HG02852 (cell line): ENCODE measurements around the gene SCN4A.

Experiments used
- ATAC-seq: cut with Tn5 transposase; IDR thresholded peaks from one replicate; pipeline ENCODE4 v1.9.1; 2021; ENCODE audit warnings: mild to moderate bottlenecking, moderate library complexity; ENCODE audit not compliant: unreplicated experiment

Gene SCN4A

GRCh38 chr17:64002658-64003525, 30.2 kb upstream of the SCN4A start:
- ATAC-seq, result no peak

DNA sequence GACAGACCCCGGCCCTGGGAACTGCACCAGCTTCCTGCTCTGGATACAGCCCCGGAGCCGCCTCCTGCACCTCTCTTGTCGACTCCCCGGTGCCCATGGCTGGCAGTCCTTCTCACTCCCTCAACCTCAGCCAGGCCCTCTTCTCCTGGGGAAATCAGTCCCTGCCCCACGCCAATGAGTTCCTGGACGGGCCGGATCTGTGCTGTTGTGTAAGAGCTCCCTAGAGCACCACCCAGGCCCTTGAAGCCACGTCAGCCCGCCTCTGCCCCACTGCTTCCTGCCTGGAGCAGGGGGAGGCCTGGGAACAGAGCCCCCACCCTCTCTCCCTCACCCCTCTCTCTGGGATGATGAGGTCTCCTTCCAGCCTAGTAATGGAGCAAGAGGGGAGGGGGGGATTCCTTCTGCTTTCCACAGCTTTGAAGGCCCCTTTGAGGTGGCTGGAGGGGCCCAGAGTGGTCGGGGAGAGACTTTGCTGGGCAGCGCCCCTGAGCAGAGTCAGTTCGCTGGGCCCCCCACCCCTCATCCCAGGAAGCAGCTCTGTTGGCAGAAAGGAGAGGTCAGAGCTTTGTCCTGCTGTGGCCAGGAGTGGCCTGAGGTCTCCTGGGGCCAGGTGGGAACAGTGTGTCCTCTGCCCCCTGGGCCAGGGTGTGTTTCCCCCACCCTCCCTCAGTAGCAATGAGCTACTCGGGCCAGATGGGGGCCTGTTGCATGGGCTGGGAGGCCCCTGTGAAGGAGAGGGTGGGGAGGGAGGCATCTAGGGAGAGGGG, 29.2 kb upstream of the SCN4A start:
- ATAC-seq, result no peak

- ATAC-seq, result no peak
These were observed 28.4 kb upstream of the SCN4A start for GRCh38 chr17:64001091-64001579.

GRCh38 chr17:63999680-64000531, 27.2 kb upstream of the SCN4A start:
- ATAC-seq, result no peak

DNA sequence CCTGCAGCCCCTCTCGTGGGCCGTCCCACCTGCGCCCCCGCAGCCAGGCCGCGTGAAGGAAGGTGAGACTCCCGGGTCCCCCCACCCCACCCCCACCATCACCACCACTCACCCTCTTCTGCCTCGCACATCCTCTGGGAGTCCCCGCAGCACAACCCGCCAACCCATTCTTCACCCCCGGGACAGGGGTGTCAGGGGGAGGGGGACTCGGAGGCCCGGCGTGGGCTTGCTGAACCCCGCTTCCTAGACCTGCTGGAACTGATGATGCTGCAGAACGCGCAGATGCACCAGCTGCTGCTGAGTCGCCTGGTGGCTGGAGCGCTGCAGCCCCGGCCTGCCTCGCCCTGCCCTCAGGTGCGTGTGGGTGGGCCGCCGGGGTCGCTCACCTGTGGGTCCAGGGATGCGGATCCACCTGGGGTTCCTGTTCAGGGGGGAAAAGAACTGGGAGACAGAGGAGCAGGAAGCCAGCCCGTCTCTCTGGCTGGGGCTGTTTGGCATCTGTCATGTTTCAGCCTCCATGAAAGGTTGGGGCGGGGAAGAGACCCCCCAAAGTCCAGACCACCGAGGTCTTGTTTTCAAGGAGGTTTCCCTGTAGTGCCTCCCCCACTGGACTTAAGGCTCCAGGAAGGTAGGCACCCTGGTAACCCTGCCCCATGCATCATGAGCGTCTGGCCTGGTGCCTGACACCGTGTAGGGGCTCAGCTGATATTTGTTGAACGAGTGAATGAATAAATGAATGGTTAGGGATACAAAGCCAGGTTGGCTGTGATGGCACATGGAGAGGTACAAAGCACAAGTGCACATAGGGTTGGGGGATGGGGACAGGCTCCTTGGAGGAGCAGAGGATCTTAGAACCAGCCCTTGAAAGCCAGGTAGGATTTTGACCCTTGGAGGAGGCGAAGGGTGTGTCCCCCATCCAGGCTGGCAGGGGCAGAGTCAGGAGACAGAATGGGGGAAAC, 26.3 kb upstream of the SCN4A start:
- ATAC-seq, result no peak

DNA sequence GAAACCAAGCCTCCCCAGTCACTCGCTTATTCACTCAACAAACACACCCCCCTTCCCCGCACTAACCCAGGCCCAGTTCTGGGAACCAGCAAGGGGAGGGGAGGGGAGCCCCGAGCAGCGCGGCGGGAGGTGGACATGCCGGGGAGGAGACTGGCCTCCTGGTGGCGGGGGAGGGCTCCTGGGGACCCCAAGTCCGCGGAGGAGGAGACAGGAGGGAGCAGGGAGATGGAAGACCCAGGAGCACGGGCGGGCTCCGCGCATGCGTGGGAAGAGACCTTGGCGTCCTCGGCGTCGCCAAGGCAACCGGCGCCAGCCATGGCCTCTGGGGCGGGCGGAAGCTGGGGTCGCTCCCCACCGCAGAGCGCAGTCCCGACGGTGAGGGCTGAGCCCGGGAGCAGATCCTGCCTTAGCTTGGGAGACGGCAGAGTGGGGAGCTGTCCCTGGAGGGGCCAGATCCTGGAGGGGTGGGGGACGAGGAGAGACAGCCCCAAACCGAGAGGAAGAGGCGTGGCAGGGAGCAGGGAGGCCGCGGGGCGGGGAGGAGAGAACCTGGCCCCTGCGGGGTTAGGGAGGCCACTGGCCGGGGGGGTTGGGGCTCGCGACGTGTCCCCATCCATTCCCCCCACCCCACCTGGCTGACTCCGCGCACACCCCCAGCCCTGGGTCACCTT, 25.5 kb upstream of the SCN4A start, which contains the start of gene PRR29:
Gene PRR29 (plus strand): TSS at position 302 of the 671 bp plus-strand sequence. CDS start 14 bp downstream, at position 316.
- ATAC-seq, result no peak

DNA sequence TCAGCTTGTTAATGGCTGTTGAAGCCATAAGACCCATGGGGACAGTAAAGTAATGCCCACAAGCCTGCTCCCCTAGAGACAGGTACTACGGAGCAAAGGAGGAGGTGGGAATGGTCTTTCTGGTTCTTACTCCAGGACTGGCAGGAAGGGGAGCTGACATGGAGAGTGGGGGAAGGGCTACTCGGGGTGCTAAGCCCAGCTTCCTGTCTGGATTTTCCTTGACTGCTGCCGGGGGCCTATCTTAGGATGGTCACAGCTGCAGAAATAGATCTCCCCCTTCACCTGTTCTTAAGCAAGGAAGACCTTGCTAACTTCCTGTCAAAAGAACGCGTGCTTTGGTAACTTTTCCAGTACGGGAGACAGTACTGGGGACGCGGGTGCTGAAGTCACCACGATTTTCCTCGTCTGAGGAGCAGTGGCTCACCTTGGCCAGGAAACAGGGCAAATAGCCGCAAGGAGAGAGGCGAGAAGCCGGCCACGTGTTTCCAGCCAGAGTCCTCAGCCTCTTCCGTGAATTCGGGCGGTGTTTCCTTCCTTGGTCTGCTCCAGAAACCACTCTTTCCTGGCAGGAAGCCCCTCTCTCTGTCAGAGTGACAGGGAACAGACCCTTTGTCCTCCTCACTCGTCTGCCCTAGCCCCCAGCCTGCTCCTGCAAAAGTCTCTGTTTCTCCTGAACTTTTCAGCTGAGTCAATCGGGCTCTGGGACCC, 24.8 kb upstream of the SCN4A start:
- ATAC-seq, result no peak

DNA sequence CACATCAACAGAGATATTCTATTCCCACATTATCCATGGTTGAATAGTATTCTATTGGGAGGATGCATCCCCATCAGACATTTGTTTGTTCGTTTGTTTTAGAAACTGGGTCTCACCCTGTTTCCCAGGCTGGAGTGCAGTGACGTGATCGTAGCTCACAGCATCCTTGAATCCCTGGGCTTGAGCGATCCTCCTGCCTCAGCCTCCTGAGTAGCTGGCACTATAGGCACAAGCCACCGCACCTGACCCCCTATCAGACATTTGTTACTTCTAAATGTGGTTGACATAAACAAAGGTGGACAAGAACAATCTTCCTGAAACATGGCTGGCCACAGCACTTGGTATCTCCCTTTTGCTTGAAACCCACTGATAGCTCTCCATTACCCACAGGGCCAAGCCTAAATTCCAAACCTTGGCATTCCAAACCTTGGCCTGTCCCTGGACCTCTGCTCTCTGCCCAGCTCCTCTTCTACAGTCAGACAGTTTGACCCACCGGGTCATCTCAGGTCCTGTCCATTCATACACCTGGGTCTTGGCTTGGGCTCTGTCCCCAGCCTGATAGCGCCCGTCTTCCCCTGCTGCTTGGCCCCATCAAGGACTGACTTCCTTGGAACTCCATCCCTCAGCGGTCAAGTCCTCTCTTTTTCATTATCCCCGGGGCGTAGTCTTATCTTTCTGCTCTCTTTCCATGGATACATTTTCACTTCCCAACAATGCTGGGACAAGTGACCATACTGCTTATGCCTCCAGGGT, 23.9 kb upstream of the SCN4A start:
- no peak for ATAC-seq

DNA sequence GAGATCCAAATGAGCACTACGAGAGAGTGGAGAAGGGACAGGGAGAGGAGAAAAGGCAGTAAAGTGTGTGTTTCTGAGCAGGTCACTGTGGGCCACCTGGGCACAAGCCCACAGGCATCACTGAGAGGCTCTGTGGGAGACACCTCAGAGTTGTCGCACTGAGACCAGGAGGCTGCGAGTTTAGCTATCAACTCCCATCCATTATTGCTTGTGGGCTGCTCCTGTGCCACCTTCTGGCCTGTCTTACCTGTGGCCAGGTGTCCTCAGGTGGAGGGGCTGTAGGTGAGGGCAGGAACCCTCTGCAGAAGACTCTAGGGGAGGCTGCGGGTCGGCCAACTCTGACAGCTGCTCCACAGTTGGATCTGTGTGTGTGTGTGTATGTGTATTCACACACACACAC, 22.9 kb upstream of the SCN4A start:
- no peak for ATAC-seq

- no peak for ATAC-seq
These were observed 20.8 kb upstream of the SCN4A start for GRCh38 chr17:63993368-63993985.

DNA sequence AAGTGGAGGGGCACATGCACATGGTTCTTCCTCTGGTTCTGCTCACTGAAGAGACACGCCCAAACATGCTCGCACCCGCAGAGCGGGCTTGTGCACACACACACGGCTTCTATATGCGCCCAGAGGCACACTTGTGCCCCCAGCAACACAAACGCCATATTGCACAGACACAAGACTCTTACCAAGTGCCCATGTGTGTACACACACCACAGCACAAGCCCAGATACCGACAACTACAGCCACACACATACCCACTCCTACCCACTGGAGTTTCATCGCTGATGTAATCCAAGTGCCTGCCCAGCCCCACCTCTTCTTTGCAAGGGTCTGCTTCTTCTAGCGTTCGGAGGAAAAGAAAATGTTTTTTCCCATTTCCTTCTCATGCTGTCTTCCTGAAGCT, 18.9 kb upstream of the SCN4A start:
- no peak for ATAC-seq

DNA sequence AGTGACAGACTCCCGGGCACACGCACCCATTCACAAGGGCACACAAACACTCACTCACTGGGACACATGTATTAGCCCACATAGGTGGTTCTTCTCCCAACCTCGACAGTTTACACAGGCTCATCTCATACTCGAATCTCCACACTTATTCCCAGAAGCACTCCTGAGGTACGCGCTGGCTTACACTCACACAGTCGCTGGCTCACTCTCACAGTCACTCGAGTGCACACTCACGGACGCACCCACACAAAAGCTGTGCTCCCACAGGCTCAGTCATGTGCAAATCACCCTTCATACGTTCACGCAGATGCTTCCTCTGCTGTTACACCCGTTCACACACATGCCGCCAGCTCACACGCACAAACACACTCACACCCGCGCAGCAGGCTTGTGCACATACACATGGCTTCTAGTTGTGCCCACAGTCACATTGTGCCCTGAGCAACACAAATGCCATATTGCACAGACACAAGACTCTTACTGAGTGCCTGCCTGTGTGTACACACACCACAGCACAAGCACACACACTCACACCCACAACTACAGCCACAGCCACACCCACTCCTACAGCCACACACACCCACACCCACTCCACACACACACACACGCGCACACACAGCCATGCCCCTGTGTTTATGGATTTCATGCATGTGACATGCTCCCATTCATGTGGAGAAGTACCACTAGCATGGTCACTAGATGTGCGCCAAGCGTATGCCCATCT, 17.1 kb upstream of the SCN4A start:
- no peak for ATAC-seq

GRCh38 chr17:63988741-63989621, 16.3 kb upstream of the SCN4A start:
- ATAC-seq, result no peak

GRCh38 chr17:63988127-63988478, 15.4 kb upstream of the SCN4A start:
- ATAC-seq, result no peak

- ATAC-seq, result no peak
These were observed 14.8 kb upstream of the SCN4A start for GRCh38 chr17:63987221-63988126.
